ENCODE measurements around the gene SNRPB2.

GRCh38 chr20:16775961-16776360 lies 46.1 kb downstream of the SNRPB2 start:
- TF ChIP-seq EZH2 (IDR thresholded peaks at IDR 0.05) = no peak
- no peak for TF ChIP-seq POLR2AphosphoS5 (IDR thresholded peaks at IDR 0.05; ENCODE audit: borderline replicate concordance, low read depth, low read length)
